GM23248 (cell line): Measurements from ENCODE around the gene ENO4.

ENCODE experiments used
- EZH2 ChIP-seq: fragments of 200-600 bp; sonication (generic); IDR thresholded peaks from 2 replicates; pipeline ENCODE4 v1.6.1; 2018; ENCODE audit warnings: antibody characterized with exemption, mild to moderate bottlenecking; ENCODE audit not compliant: insufficient read depth, poor library complexity, severe bottlenecking
- EZH2phosphoT487 ChIP-seq: fragments of 200-600 bp; sonication (generic); IDR thresholded peaks from 2 replicates; pipeline ENCODE4 v1.6.1; 2018; ENCODE audit warnings: antibody characterized with exemption, moderate library complexity, mild to moderate bottlenecking, low read depth; ENCODE audit not compliant: insufficient read depth

DNA sequence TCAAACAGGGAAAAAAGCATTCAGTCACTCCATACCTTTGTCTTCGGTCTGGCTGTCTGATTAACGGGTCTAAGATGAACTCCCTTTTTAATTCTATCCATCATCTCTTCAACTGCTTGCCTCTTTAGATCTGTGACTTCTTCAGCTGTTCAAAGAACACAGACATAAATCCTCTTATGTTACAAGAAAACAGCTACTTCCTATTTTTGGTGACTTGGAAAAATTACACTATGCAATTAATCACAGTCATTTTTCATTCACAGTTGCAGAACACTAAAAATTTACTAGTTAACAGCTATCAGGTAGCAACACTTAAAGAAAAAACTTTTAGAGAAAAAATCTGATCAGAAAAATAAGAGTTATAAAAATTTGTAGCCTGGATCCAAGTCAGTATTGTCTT lies 66.0 kb downstream of the ENO4 start:
- TF ChIP-seq EZH2 = no peak
- no peak for TF ChIP-seq EZH2phosphoT487
